NK-92 (cell line): ENCODE results near the gene ECSIT.
"Not testable (repeated sequence)": the region's sequence is repeated elsewhere in the genome, so short reads cannot be mapped to it uniquely, and the experiment has no call there.

ENCODE experiments used
- DNase-seq: peaks from one replicate; lab custom pipeline; 2025; ENCODE audit not compliant: unreplicated experiment; lab: John Stamatoyannopoulos, UW

Gene ECSIT

DNA sequence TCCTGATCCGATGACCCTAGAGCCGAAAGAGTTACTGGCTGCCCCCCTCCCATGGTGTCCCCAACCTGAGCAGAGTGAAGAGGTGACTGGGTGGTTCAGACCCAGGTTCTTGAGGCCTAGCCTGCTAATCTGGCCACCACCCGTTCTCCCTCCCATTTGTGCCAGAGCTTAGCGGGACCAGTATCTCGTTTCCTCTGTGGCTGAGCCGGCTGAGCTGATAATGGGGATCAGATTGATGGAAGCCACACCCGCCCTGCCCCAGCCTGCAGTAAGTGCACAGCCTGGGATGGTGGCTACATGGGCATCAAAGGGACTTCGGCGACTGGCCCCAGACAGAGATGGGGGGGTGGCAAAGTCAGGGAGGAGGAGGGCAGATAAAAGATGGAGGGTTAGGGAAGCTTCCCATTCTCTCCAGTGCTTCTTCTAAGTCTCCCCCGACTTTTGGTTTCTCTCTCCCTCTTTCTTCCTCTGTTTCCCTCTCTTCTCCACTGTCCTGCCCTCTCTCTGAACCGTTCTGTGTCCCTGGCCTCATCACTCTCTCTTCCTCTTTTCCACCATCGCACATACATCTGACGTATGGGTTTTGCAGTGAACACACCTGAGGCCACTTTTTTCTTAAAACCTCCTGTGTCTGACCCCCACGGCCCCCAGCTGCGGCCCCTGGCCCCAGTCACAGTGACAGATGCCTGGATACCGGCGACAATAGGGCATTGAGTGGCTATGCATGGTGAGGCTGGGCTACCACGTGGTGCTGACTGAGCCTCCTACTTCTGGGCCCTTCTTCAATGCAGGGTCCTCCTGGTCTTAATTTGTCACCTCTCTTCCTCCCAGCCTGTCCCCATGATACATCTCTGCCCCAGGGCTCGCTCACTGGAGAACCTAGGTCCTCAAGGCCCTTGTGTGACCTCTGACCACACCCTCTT lies 50.5 kb downstream of the ECSIT start:
- DNase-seq: no peak

DNA sequence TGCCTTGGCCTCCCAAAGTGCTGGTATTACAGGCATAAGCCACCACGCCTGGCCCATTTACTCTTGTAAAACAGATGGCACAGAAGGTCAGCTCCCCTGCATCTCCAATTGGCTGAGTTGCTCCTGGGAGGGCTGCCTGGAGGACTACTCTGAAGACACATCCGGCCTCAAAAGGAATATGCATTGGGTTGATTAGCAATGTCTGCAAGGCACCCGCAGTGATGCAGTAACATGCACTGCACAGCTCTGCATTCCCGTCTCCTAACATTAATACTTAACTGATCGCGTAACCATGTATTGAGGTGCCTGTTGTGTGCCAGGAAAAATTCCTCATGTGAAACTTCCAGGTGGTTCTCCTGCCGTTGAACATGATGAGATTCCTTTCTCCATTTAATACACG lies 53.1 kb downstream of the ECSIT start:
- DNase-seq: no peak

DNA sequence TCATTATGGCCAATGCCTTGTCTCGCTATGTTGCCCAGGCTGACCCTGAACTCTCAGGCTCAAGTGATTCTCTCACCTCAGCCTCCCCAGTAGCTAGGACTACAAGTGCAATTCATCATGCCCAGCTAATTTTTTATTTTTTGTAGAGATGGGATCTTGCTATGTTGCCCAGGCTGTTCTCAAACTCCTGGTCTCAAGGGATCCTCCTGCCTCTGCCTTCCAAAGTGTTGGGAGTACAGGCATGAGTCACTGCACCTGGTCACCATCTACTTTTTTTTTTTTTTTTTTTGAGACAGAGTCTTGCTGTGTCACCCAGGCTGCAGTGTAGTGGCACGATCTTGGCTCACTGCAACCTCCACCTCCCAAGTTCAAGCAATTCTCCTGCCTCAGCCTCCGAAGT lies 53.6 kb downstream of the ECSIT start:
- DNase-seq: not testable (repeated sequence)

DNA sequence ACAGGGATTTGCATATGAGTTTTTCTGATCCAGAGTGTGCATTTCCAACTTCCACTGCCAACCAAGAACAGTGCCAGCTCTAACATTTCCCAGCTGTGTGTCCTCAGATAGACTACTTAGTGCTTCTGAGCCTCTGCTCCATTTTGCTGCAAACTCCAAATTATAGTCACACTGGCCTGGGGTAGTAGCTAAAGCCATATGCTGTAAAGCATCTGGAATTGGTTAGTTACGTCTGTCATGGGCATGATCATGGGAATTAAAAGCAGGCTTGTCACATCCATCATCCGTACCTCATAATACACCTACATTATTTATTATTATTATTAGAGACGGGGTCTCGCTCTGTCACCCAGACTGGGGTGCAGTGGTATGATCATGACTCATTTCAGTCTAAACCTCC lies 55.2 kb downstream of the ECSIT start:
- DNase-seq: no peak

- not testable (repeated sequence) for DNase-seq
Measured at GRCh38 chr19:11468266-11468845, 60.6 kb downstream of the ECSIT start.

GRCh38 chr19:11465600-11465999 lies 63.3 kb downstream of the ECSIT start:
- no peak for DNase-seq

- DNase-seq: no peak
Measured at GRCh38 chr19:11464333-11465265, 64.3 kb downstream of the ECSIT start.

DNA sequence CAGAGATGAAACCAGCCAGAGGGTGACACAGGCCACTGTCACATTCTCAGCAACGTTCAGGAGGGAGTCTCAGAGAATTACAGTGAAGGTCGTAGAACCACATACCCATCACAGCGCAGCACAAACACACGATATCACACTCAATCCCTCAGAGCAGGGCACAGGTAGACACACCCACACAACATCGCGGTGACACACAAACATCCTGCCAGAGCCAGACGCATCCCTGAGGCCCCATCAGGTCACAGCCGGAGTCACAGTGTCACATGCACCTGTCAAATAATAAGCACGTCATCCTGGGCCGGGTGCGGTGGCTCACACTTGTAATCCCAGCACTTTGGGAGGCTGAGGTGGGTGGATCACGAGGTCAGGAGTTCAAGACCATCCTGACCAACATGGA lies 65.5 kb downstream of the ECSIT start:
- DNase-seq: no peak

GRCh38 chr19:11461453-11461852 lies 67.5 kb downstream of the ECSIT start:
- no peak for DNase-seq

DNA sequence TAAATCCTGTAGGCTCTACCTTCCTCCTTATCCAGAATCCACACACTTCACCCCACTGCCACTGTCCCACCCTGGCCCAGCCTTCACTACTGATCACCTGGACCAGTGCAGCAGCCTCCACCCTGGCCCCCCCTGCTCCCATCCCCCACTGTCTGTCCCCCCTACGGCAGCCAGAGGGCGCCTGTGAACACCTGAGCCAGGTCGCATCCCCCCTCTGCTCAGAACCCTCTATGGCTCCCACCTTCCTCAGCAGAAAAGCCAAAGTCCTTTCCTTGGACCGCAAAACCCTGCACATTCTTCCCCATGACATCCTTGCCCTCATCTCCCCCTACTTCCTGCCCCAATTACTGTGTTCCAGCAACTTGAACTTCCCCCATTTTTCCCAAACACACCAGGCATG lies 68.7 kb downstream of the ECSIT start:
- no peak for DNase-seq

- DNase-seq: not testable (repeated sequence)
Measured at GRCh38 chr19:11458912-11459311, 70.0 kb downstream of the ECSIT start.

DNA sequence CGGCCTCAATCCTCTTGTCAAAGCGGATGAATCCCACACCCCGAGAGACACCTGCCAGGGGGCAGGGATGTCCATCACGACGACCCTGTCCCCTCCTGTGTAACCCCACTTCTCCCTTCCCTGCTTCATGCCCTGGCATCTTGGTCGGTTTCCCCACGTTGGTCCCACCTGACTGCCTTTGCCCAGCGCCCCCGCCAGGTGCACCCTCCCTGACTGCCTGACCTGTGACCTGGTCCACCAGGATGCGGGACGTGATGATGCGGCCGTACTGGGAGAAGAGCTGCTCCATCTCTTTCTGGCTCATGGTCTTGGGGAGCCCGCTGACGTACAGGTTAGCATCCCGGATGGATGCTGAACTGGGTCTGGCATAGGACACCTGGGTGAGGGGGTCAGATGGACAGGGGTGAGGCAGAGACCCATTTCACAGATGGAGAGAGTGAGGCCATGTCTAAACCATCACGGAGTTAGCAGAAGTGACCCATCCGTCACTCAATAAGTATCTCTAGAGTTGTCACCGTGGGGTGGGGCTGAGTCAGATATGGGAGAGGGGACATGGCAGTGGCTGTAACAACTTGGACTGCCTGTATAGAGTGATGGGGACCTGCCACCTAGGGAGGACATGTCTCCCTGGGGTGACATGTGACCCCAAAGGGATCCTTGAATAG lies 70.6 kb downstream of the ECSIT start:
- DNase-seq: no peak

GRCh38 chr19:11457831-11458230 lies 71.1 kb downstream of the ECSIT start:
- DNase-seq: no peak

GRCh38 chr19:11457115-11457514 lies 71.8 kb downstream of the ECSIT start:
- no peak for DNase-seq

- no peak for DNase-seq
Measured at GRCh38 chr19:11456659-11457058, 72.3 kb downstream of the ECSIT start.
